ENCODE data around the gene FBXO42. TPM values are rescaled to one million over a fixed set of nuclear protein-coding genes. Genes with fewer than 3 reads are reported as not detected.

FBXO42 gene
- total RNA-seq, 1 experiment from 2014 or later = 11.3 TPM

DNA sequence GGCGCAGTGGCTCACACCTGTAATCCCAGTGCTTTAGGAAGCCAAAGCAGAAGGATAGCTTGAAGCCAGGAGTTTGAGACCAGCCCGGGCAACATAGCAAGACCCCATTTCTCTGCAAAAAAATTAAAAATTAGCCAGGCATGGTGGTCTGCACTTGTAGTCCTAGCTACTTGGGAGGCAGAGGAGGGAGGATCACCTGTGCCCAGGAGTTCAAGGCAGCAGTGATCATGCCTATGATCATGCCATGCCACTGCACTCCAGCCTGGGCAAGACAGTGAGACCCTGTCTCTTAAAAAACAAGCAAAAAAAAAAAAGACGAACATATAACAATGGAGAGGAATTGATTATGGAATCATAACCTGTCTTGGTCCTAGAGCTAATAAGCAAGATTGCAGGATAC, 45.1 kb downstream of the FBXO42 start:
- Mint-ChIP-seq H3K4me3 (ENCODE audit: unreplicated experiment) (no peak overlapping the region), H3K27ac (ENCODE audit: unreplicated experiment) (no peak overlapping the region), H3K36me3 (ENCODE audit: insufficient read depth, unreplicated experiment) (peaks cover 55% of the 10 kb centered on the region), H3K4me1 (ENCODE audit: low read depth, unreplicated experiment) (no peaks in the 10 kb centered on the region), H3K9me3 (ENCODE audit: unreplicated experiment) (no peaks in the 10 kb centered on the region), H3K27me3 (ENCODE audit: insufficient read depth, unreplicated experiment) (no peaks in the 10 kb centered on the region)
- no TSS peak for BruUV-seq (replicated peaks)
- Histone ChIP-seq H3K36me3 (ENCODE audit: control insufficient read depth, insufficient read depth, low read length) (peaks cover 2% of the 10 kb centered on the region; the same call in 1 of the 2 replicates), H3K4me3 (ENCODE audit: low read depth, low read length) (no peak overlapping the region), H3K27me3 (replicated peaks; ENCODE audit: control insufficient read depth, insufficient read depth, low read length) (no peaks in the 10 kb centered on the region), H3K9me3 (no peaks in the 10 kb centered on the region), H3K4me1 (no peaks in the 10 kb centered on the region)
- CTCF ChIA-PET = no interaction called here
- POLR2A ChIA-PET = no interaction called here
- DNase-seq = no peak
- TF ChIP-seq, protein P1, sequence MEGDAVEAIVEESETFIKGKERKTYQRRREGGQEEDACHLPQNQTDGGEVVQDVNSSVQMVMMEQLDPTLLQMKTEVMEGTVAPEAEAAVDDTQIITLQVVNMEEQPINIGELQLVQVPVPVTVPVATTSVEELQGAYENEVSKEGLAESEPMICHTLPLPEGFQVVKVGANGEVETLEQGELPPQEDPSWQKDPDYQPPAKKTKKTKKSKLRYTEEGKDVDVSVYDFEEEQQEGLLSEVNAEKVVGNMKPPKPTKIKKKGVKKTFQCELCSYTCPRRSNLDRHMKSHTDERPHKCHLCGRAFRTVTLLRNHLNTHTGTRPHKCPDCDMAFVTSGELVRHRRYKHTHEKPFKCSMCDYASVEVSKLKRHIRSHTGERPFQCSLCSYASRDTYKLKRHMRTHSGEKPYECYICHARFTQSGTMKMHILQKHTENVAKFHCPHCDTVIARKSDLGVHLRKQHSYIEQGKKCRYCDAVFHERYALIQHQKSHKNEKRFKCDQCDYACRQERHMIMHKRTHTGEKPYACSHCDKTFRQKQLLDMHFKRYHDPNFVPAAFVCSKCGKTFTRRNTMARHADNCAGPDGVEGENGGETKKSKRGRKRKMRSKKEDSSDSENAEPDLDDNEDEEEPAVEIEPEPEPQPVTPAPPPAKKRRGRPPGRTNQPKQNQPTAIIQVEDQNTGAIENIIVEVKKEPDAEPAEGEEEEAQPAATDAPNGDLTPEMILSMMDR (IDR thresholded peaks at IDR 0.05; ENCODE audit: insufficient read depth in 1 of 2, low read depth in 1 of 2, low read length in 1 of 2, severe bottlenecking in 1 of 2, unreplicated experiment in 1 of 2) = no peak
- intact Hi-C loops (cut with micrococcal nuclease; ENCODE audit: unreplicated experiment) = no loop called here

DNA sequence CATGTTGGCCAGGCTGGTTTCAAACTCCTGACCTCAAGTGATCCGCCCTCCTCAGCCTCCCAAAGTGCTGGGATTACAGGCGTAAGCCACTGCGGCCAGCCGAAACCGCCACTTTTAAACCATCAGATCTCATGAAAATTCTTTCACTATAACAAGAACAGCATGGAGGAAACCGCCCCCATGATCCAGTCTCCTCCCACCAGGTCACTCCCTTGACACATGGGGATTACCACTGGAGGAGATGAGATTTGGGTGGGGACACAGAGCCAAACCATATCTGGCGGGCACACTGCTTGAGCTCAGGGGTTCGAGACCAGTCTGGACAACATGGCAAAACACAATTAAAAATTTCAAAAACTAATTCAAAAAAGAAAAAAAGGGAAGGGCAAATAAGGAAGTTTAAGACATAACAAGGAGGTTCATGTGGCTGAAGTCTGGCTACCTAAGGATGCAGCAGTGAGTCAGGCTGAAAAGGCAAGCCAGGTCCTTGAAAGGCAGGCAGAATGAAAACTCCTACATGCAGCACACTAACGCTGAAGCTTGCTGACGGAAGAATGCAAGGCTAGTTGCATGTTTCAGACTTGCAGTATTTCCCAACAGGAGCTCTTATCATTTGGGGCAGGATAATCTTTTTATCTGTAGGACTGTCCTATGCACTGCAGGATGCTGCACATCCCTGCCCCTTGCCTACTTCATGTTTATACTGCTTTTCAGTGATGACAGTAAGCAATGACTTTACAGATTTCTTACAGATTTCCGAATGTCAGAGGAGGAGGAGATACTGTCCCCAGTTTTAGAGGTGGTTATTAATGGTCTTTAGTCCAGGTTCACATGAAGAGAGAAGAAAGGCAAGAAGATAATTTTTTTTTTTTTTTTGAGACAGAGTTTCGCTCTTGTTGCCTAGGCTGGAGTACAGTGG, 49.3 kb downstream of the FBXO42 start:
- H3K4me1 ChIP-seq = no peaks in the 10 kb centered on the region
- no TSS peak for BruUV-seq (replicated peaks)
- Mint-ChIP-seq H3K27ac (ENCODE audit: unreplicated experiment) (no peak overlapping the region), H3K27me3 (ENCODE audit: insufficient read depth, unreplicated experiment) (no peaks in the 10 kb centered on the region), H3K9me3 (ENCODE audit: unreplicated experiment) (no peaks in the 10 kb centered on the region), H3K4me1 (ENCODE audit: low read depth, unreplicated experiment) (no peaks in the 10 kb centered on the region), H3K4me3 (ENCODE audit: unreplicated experiment) (no peak overlapping the region), H3K36me3 (ENCODE audit: insufficient read depth, unreplicated experiment) (peaks cover 33% of the 10 kb centered on the region)
- DNase-seq = no peak
- POLR2A ChIA-PET = interaction anchor here (0.6 kb wide), 1 partner anchor 97 kb away, joined by 3 read pairs; no protein-coding TSS in a partner anchor
- H3K9me3 ChIP-seq = no peaks in the 10 kb centered on the region
- intact Hi-C loops (cut with micrococcal nuclease; ENCODE audit: unreplicated experiment) = no loop called here
- H3K36me3 ChIP-seq (ENCODE audit: control insufficient read depth, insufficient read depth, low read length) = no peaks in the 10 kb centered on the region; the same call in none of the 2 replicates
- CTCF ChIA-PET = interaction anchor here (0.6 kb wide), 1 partner anchor 77 kb away, joined by 3 read pairs; no protein-coding TSS in a partner anchor
- H3K4me3 ChIP-seq (ENCODE audit: low read depth, low read length) = no peak overlapping the region
- no peaks in the 10 kb centered on the region for H3K27me3 ChIP-seq (replicated peaks; ENCODE audit: control insufficient read depth, insufficient read depth, low read length)
- TF ChIP-seq, protein P1 (IDR thresholded peaks at IDR 0.05; ENCODE audit: insufficient read depth in 1 of 2, low read depth in 1 of 2, low read length in 1 of 2, severe bottlenecking in 1 of 2, unreplicated experiment in 1 of 2) = no peak

GRCh38 chr1:16300436-16300835, 51.8 kb downstream of the FBXO42 start:
- H3K4me1 Mint-ChIP-seq (ENCODE audit: low read depth, unreplicated experiment) = no peaks in the 10 kb centered on the region
- TF ChIP-seq, protein P1 (IDR thresholded peaks at IDR 0.05; ENCODE audit: insufficient read depth in 1 of 2, low read depth in 1 of 2, low read length in 1 of 2, severe bottlenecking in 1 of 2, unreplicated experiment in 1 of 2) = no peak
- no peaks in the 10 kb centered on the region for H3K9me3 ChIP-seq
- H3K27ac Mint-ChIP-seq (ENCODE audit: unreplicated experiment) = no peak overlapping the region
- H3K27me3 ChIP-seq (replicated peaks; ENCODE audit: control insufficient read depth, insufficient read depth, low read length) = no peaks in the 10 kb centered on the region
- no peaks in the 10 kb centered on the region for H3K27me3 Mint-ChIP-seq (ENCODE audit: insufficient read depth, unreplicated experiment)
- intact Hi-C loops (cut with micrococcal nuclease; ENCODE audit: unreplicated experiment) = no loop called here
- POLR2A ChIA-PET = no interaction called here
- CTCF ChIA-PET = no interaction called here
- no peaks in the 10 kb centered on the region for H3K4me1 ChIP-seq
- no peaks in the 10 kb centered on the region; the same call in none of the 2 replicates for H3K36me3 ChIP-seq (ENCODE audit: control insufficient read depth, insufficient read depth, low read length)
- no TSS peak for BruUV-seq (replicated peaks)
- H3K4me3 Mint-ChIP-seq (ENCODE audit: unreplicated experiment) = no peak overlapping the region
- H3K4me3 ChIP-seq (ENCODE audit: low read depth, low read length) = no peak overlapping the region
- DNase-seq = no peak
- H3K9me3 Mint-ChIP-seq (ENCODE audit: unreplicated experiment) = no peaks in the 10 kb centered on the region
- peaks cover 20% of the 10 kb centered on the region for H3K36me3 Mint-ChIP-seq (ENCODE audit: insufficient read depth, unreplicated experiment)

Data from Caco-2 (cell line).